Measurements from ENCODE around the gene AIP. TPM values are rescaled to one million over a fixed set of nuclear protein-coding genes. Genes with fewer than 3 reads are reported as not detected.

AIP gene
- total RNA-seq, 4 donors from 2014 or later: 88.2 to 117 (median 96.0) TPM

- WGBS, 2 donors: 54 to 57% methylated on average over 5 of the region's 5 CpGs
- no peak overlapping the region for H3K27ac ChIP-seq
- no peaks in the 10 kb centered on the region for H3K36me3 ChIP-seq
- H3K27me3 ChIP-seq: peaks cover 0 to 7% of the 10 kb centered on the region in 2 donors
- TF ChIP-seq EP300 (IDR thresholded peaks at IDR 0.05) (no peak), POLR2A (IDR thresholded peaks at IDR 0.05) (no peak), CTCF (IDR thresholded peaks at IDR 0.05) (no peak)
- no peak for DNase-seq (ENCODE audit: low spot score in 2 of 2)
- H3K4me1 ChIP-seq: no peaks in the 10 kb centered on the region
- no peaks in the 10 kb centered on the region for H3K9me3 ChIP-seq
- H3K4me3 ChIP-seq: no peak overlapping the region
Measured at GRCh38 chr11:67525275-67525976, 42.6 kb downstream of the AIP start.

GRCh38 chr11:67528376-67528775 lies 45.5 kb downstream of the AIP start:
- no peak for DNase-seq (ENCODE audit: low spot score in 2 of 2)
- peaks cover 0 to 7% of the 10 kb centered on the region in 2 donors for H3K27me3 ChIP-seq
- H3K9me3 ChIP-seq: peaks cover 0 to 2% (median 0%) of the 10 kb centered on the region in 4 donors
- 91 to 95% methylated on average over 4 of the region's 4 CpGs for WGBS, 2 donors
- H3K4me1 ChIP-seq: no peaks in the 10 kb centered on the region
- no peak overlapping the region for H3K27ac ChIP-seq
- no peak overlapping the region for H3K4me3 ChIP-seq
- no peak for TF ChIP-seq POLR2A (IDR thresholded peaks at IDR 0.05)
- no peaks in the 10 kb centered on the region for H3K36me3 ChIP-seq

GRCh38 chr11:67530282-67530592 lies 47.4 kb downstream of the AIP start:
- H3K4me1 ChIP-seq: no peaks in the 10 kb centered on the region
- no peak for DNase-seq (ENCODE audit: low spot score in 2 of 2)
- no peak overlapping the region for H3K4me3 ChIP-seq
- H3K27ac ChIP-seq: no peak overlapping the region
- H3K27me3 ChIP-seq: peaks cover 0 to 7% of the 10 kb centered on the region in 2 donors
- peaks cover 0 to 15% (median 0%) of the 10 kb centered on the region in 4 donors for H3K9me3 ChIP-seq
- whole genome bisulfite sequencing, 2 donors: 76 to 81% methylated on average over 3 to 5 of the region's 5 CpGs
- H3K36me3 ChIP-seq: no peaks in the 10 kb centered on the region
- TF ChIP-seq CTCF (IDR thresholded peaks at IDR 0.05): no peak
- TF ChIP-seq EP300 (IDR thresholded peaks at IDR 0.05): no peak
- no peak for TF ChIP-seq POLR2A (IDR thresholded peaks at IDR 0.05)

GRCh38 chr11:67532889-67533288 lies 50.1 kb downstream of the AIP start:
- Histone ChIP-seq H3K4me1 (no peaks in the 10 kb centered on the region), H3K9me3 (peaks cover 0 to 15% (median 0%) of the 10 kb centered on the region in 4 donors), H3K36me3 (no peaks in the 10 kb centered on the region), H3K27me3 (peaks cover 0 to 7% of the 10 kb centered on the region in 2 donors), H3K27ac (no peak overlapping the region), H3K4me3 (no peak overlapping the region)
- TF ChIP-seq EP300 (IDR thresholded peaks at IDR 0.05) (no peak), POLR2A (IDR thresholded peaks at IDR 0.05) (no peak), CTCF (IDR thresholded peaks at IDR 0.05) (no peak)
- 84 to 93% methylated on average over 2 of the region's 2 CpGs for WGBS, 2 donors
- DNase-seq (ENCODE audit: low spot score in 2 of 2): no peak

- Histone ChIP-seq H3K9me3 (peaks cover 0 to 15% (median 0%) of the 10 kb centered on the region in 4 donors), H3K27me3 (peaks cover 0 to 4% of the 10 kb centered on the region in 2 donors), H3K27ac (no peak overlapping the region), H3K36me3 (no peaks in the 10 kb centered on the region), H3K4me1 (no peaks in the 10 kb centered on the region), H3K4me3 (no peak overlapping the region)
- no peak for TF ChIP-seq CTCF (IDR thresholded peaks at IDR 0.05)
- TF ChIP-seq EP300 (IDR thresholded peaks at IDR 0.05): no peak
- TF ChIP-seq POLR2A (IDR thresholded peaks at IDR 0.05): no peak
- DNase-seq (ENCODE audit: low spot score in 2 of 2): no peak
- WGBS, 2 donors: 28 to 31% methylated on average over 4 of the region's 4 CpGs
Measured at GRCh38 chr11:67534070-67534679, 51.3 kb downstream of the AIP start.
